SK-N-SH (cell line): ENCODE results near the gene MAP3K9.

ENCODE experiments used
- EP300 ChIP-seq, 2 experiments: IDR thresholded peaks; 2 replicates each; pipeline versions ENCODE4 v1.4.0 to v1.6.1; 2012; ENCODE audit warnings: borderline replicate concordance in 1 of 2, low read depth in 1 of 2, low read length in 1 of 2
- FOXJ3 ChIP-seq: sonication (generic); formaldehyde crosslinking; IDR thresholded peaks from 2 replicates; pipeline ENCODE4 v1.5.1; 2020; ENCODE audit warnings: mild to moderate bottlenecking, missing genetic modification reagents
- MXI1 ChIP-seq: IDR thresholded peaks from 2 replicates; pipeline ENCODE4 v1.6.1; 2012; ENCODE audit warnings: mild to moderate bottlenecking, low read depth, low read length, improper control_type of control experiment
- NFIC ChIP-seq: IDR thresholded peaks from 2 replicates; pipeline ENCODE4 v1.4.0; 2012; ENCODE audit warnings: borderline replicate concordance
- POLR2AphosphoS5 ChIP-seq: IDR thresholded peaks from 2 replicates; pipeline ENCODE4 v1.6.1; 2012; ENCODE audit warnings: low read depth, low read length
- RAD21 ChIP-seq: IDR thresholded peaks from 2 replicates; pipeline ENCODE4 v1.6.1; 2012; ENCODE audit warnings: mild to moderate bottlenecking, low read length
- RFX5 ChIP-seq: IDR thresholded peaks from 2 replicates; pipeline ENCODE4 v1.6.1; 2012; ENCODE audit warnings: mild to moderate bottlenecking, improper control_type of control experiment, low read length
- TEAD4 ChIP-seq: IDR thresholded peaks from 2 replicates; pipeline ENCODE4 v1.4.0; 2012; ENCODE audit warnings: mild to moderate bottlenecking, borderline replicate concordance; ENCODE audit not compliant: insufficient read depth
- TF ChIP-seq, protein P1 (sequence below): fragments of 200-600 bp; sonication (generic); IDR thresholded peaks from 2 replicates; pipeline ENCODE4 v1.6.1; 2017; ENCODE audit warnings: antibody characterized with exemption, mild to moderate bottlenecking, moderate library complexity

DNA sequence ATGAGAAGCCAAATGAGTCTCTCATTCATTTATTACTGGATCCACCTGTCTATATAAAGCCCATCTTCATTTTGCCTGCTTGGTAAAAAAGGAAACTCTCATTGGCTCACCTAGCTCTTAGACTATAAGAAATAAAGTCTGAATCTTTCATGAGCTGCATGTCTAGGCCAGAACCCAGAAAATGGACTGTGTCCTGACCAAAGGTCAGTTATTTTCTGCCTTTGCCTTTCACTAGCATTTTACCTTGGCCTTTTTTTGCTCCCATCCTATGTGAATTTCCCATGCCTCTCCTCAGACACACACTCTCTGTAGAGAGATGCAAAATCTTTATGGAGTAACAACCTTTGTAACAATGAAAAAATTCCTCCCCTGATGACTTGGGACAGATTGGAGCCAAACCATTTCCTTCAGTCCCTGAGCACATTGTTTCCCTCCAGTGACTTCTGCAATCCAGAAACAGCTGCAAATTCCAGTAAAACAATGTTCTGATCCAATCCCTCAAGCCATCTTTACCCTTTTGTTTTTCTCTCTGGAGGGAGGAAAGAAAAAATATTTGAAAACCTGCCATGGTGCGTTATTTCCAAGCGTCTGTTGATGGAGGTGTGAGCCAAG, 33.6 kb upstream of the MAP3K9 start:
- TF ChIP-seq MXI1 (no peak), NFIC (no peak), POLR2AphosphoS5 (no peak), RFX5 (no peak), TEAD4 (no peak), RAD21 (no peak), FOXJ3 (CRISPR knock-in tag) (no peak), EP300 (IDR thresholded peaks at IDR 0.05; ENCODE audit: borderline replicate concordance in 1 of 2, low read depth in 1 of 2, low read length in 1 of 2) (no peak)
- TF ChIP-seq, protein P1, sequence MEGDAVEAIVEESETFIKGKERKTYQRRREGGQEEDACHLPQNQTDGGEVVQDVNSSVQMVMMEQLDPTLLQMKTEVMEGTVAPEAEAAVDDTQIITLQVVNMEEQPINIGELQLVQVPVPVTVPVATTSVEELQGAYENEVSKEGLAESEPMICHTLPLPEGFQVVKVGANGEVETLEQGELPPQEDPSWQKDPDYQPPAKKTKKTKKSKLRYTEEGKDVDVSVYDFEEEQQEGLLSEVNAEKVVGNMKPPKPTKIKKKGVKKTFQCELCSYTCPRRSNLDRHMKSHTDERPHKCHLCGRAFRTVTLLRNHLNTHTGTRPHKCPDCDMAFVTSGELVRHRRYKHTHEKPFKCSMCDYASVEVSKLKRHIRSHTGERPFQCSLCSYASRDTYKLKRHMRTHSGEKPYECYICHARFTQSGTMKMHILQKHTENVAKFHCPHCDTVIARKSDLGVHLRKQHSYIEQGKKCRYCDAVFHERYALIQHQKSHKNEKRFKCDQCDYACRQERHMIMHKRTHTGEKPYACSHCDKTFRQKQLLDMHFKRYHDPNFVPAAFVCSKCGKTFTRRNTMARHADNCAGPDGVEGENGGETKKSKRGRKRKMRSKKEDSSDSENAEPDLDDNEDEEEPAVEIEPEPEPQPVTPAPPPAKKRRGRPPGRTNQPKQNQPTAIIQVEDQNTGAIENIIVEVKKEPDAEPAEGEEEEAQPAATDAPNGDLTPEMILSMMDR = no peak
